Tibial artery (tissue), 4 donors: ENCODE data around the gene SPEN.
A peak's percentile ranks its signal among the peaks of the same experiment; 100 is the strongest.

ENCODE experiments used
- DNase-seq, 2 donors: peaks; one replicate each; pipeline ENCODE4 v3.0.0-alpha.2; 2019
- H3K27ac ChIP-seq, 2 donors: fragments of 200-600 bp; sonication (generic) in 1 of 2; 1 replicate in 1 of 2; 2 replicates in 1 of 2; pipeline ENCODE4 v1.5.1; 2018 to 2019; ENCODE audit warnings: mild to moderate bottlenecking in 1 of 2
- H3K27me3 ChIP-seq, 2 donors: fragments of 200-600 bp; sonication (generic) in 1 of 2; one replicate each; pipeline versions ENCODE4 v1.5.1 to v1.6.0; 2016 to 2019
- H3K36me3 ChIP-seq, 3 donors: fragments of 200-600 bp; sonication (generic) in 2 of 3; one replicate each; pipeline ENCODE4 v1.5.1; 2016 to 2019; ENCODE audit warnings: mild to moderate bottlenecking in 2 of 3
- H3K4me1 ChIP-seq, 4 donors: fragments of 200-600 bp; sonication (generic) in 2 of 4; 1 replicate in 3 of 4; 2 replicates in 1 of 4; pipeline ENCODE4 v1.5.1; 2016 to 2019
- H3K4me3 ChIP-seq, 2 donors: fragments of 200-600 bp; sonication (generic) in 1 of 2; 1 replicate in 1 of 2; 2 replicates in 1 of 2; pipeline ENCODE4 v1.5.1; 2018 to 2019; ENCODE audit warnings: mild to moderate bottlenecking in 2 of 2
- H3K9me3 ChIP-seq, 3 donors: fragments of 200-600 bp; sonication (generic) in 1 of 3; one replicate each; pipeline ENCODE4 v1.5.1; 2016 to 2019
- intact Hi-C: fragments of 100-400 bp; cut with DNase I; formaldehyde crosslinking; loops from one replicate; pipeline ENCODE4 v1.15.0; 2023; ENCODE audit warnings: low total_unique reads
- TF ChIP-seq, protein P1 (sequence below), 2 experiments: fragments of 200-600 bp in 1 of 2; fragments of 450-650 bp in 1 of 2; IDR thresholded peaks; one replicate each; pipeline ENCODE4 v1.5.1; 2017 to 2019; ENCODE audit warnings: antibody characterized with exemption in 2 of 2, mild to moderate bottlenecking in 1 of 2, moderate library complexity in 1 of 2

SPEN gene

DNA sequence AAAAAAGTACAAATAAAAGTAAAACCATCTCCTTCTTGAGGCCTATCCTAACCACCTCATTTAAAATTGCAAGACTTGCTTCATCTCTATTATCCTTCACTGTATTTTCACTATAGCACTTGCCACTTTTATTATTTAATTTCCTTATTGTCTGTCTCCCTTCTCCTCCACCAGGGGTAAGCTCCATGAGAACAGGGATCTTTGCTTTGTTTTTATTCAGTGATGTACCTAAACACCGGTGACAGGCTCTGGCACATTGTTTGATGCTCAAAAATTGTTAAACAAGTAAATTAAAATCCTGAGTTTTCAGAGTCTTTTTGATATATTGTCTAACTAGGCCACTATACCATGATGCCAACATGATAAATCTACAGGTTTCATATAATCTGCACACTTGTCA, 17.2 kb upstream of the SPEN start:
- intact Hi-C loops: no loop called here
- TF ChIP-seq, protein P1, sequence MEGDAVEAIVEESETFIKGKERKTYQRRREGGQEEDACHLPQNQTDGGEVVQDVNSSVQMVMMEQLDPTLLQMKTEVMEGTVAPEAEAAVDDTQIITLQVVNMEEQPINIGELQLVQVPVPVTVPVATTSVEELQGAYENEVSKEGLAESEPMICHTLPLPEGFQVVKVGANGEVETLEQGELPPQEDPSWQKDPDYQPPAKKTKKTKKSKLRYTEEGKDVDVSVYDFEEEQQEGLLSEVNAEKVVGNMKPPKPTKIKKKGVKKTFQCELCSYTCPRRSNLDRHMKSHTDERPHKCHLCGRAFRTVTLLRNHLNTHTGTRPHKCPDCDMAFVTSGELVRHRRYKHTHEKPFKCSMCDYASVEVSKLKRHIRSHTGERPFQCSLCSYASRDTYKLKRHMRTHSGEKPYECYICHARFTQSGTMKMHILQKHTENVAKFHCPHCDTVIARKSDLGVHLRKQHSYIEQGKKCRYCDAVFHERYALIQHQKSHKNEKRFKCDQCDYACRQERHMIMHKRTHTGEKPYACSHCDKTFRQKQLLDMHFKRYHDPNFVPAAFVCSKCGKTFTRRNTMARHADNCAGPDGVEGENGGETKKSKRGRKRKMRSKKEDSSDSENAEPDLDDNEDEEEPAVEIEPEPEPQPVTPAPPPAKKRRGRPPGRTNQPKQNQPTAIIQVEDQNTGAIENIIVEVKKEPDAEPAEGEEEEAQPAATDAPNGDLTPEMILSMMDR (IDR thresholded peaks at IDR 0.05): no peak
- Histone ChIP-seq H3K4me1 (peaks cover 0 to 51% (median 20%) of the 10 kb centered on the region in 4 donors), H3K27me3 (no peaks in the 10 kb centered on the region), H3K4me3 (no peak overlapping the region), H3K9me3 (no peaks in the 10 kb centered on the region), H3K27ac (peak overlapping the region; percentile 69 to 99), H3K36me3 (no peaks in the 10 kb centered on the region)
- DNase-seq: no peak

DNA sequence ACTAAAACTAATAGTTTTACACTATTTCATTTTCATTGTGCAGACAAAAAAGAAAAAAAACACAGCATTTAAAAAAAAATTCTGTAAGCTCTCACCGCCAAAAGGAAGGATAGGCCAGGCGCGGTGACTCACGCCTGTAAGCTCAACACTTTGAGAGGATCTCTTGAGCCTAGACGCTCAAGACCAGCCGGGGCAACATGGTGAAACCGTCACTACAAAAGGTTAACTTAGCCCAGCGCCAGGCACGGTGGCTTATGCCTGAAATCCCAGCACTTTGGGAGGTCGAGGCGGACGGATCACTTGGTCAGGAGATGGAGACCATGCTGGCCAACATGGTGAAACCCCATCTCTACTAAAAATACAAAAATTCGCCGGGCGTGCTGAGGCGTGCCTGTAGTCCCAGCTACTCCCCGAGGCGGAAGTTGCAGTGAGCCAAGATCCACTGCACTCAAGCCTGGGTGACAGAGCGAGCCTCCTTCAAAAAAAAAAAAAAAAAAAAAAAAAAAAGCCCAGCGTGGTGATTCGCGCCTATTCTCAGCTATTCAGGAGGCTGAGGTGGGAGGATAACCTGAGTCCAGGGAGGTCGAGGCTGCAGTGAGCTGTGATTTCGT, 14.3 kb upstream of the SPEN start:
- TF ChIP-seq, protein P1 (IDR thresholded peaks at IDR 0.05): no peak
- peak overlapping the region; percentile 83 to 85 for H3K4me3 ChIP-seq
- no peaks in the 10 kb centered on the region for H3K27me3 ChIP-seq
- DNase-seq: peak; percentile 64 to 83
- intact Hi-C loops: no loop called here
- H3K4me1 ChIP-seq: peaks cover 0 to 48% (median 23%) of the 10 kb centered on the region in 4 donors
- H3K36me3 ChIP-seq: no peaks in the 10 kb centered on the region
- peak overlapping the region; percentile 99 for H3K27ac ChIP-seq
- H3K9me3 ChIP-seq: no peaks in the 10 kb centered on the region

DNA sequence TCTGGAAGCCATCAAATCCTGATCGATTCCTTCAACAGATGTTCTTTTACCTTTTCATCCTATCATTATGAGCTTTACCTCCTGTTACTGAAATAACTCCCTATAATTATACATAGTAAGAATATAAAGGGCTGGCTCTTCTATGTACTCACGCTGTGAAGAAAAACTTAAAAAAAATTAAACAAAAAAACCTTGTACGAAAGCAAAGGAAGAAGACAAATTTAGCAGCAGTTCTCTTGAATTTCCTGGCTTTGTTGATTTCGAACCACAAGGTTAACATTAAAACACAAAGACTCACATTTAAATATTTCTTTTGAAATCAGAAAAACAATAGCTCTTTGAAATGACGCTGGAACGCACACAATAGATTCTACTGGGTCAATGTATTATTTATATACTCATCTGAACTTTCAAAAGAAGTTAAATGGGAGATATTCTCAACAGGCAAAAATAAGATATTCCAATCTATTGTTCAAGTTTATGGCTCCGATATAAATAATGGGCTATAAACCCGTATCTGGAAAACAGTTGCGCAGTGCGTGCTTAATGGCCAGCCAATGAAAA, 13.6 kb upstream of the SPEN start:
- intact Hi-C loops: no loop called here
- no peaks in the 10 kb centered on the region for H3K9me3 ChIP-seq
- TF ChIP-seq, protein P1 (IDR thresholded peaks at IDR 0.05): no peak
- H3K27me3 ChIP-seq: no peaks in the 10 kb centered on the region
- H3K4me3 ChIP-seq: peak overlapping the region; percentile 83 to 85
- H3K27ac ChIP-seq: peak overlapping the region; percentile 99
- no peak for DNase-seq
- no peaks in the 10 kb centered on the region for H3K36me3 ChIP-seq
- H3K4me1 ChIP-seq: peaks cover 0 to 48% (median 23%) of the 10 kb centered on the region in 4 donors

DNA sequence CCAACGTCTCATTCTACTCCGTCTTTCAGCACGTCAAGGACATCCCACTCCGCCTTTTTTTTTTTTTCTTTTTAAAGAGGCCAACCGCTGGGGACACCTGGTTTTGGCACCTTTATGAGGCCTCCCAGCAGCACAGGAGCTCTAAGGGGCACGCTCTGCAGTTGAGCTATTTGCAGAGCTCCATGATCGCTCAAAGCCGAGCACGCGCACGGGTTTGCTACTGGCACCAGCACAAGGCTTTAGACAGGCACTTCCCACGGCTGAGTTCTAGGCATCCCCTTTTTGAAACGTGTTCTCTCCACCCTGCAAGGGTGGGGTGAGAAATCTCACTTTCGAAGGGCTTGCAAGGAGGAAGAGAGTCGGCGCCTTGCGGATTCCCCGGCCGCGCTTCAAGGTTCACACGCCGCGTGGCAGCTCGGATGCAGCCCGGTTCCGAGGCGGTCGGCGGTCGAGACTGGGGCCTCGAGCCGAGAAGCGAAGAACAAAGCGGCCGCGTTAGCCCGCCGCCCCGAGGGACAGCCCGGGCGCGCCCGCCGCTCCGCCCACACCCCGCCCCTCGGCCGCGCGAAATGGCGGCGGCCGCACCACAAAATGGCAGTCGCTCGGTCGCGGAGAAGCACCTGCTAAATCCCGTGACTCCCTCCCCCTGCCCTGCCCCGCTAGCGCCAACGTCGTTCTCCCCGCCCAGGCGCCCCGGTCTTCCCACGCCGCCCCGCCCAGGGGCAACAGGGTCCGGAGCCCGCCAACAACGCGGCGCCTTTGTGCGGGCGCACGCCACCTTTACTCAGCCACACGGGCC, 12.9 kb upstream of the SPEN start:
- intact Hi-C loops: no loop called here
- Histone ChIP-seq H3K4me3 (peak overlapping the region; percentile 83 to 85), H3K27ac (peak overlapping the region; percentile 99), H3K27me3 (no peaks in the 10 kb centered on the region), H3K4me1 (peaks cover 0 to 48% (median 23%) of the 10 kb centered on the region in 4 donors), H3K36me3 (no peaks in the 10 kb centered on the region), H3K9me3 (no peaks in the 10 kb centered on the region)
- TF ChIP-seq, protein P1 (IDR thresholded peaks at IDR 0.05): no peak
- DNase-seq: peak; percentile 75 to 91

DNA sequence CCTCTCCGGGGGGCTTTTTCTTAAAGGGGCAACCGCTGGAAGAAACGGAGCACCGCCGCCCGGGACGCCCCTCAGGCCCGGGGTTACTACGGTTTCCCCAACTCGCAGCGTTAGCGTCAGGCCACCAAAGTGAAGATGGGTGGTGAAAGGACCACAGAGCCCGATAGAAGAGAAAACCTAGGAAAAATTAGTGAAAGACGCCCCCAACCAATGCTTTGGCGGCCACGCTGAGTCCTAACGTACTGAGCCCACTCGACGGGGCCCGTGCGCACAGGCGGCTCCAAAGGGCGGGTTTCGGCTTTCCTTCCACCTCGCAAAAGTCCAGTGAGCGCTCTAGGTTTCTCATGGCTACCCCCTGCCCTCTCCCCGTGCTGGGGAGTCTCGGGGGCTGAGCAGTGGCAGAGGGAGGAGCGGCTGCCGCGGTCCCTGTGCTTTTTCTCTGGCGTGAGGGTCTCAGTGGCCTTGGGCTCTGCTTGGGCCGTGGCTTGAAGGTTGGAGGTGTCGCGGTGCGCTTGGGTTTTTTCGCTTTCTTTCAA, 12.2 kb upstream of the SPEN start:
- H3K9me3 ChIP-seq: no peaks in the 10 kb centered on the region
- no peaks in the 10 kb centered on the region for H3K27me3 ChIP-seq
- H3K4me1 ChIP-seq: peaks cover 0 to 44% (median 21%) of the 10 kb centered on the region in 4 donors
- peak overlapping the region; percentile 83 to 85 for H3K4me3 ChIP-seq
- H3K27ac ChIP-seq: peak overlapping the region; percentile 99
- no peak for DNase-seq
- intact Hi-C loops: no loop called here
- H3K36me3 ChIP-seq: no peaks in the 10 kb centered on the region
- TF ChIP-seq, protein P1 (IDR thresholded peaks at IDR 0.05): no peak
